ENCODE measurements around the gene FAAP20.
"Not testable (repeated sequence)": the region's sequence is repeated elsewhere in the genome, so short reads cannot be mapped to it uniquely, and the experiment has no call there.

FAAP20 gene

GRCh38 chr1:2157856-2158255 lies 36.7 kb downstream of the FAAP20 start:
- no peak for DNase-seq (ENCODE audit: low read depth)

GRCh38 chr1:2156866-2157265 lies 37.7 kb downstream of the FAAP20 start:
- DNase-seq (ENCODE audit: low read depth): no peak

- DNase-seq (ENCODE audit: low read depth): no peak
These were observed 38.8 kb downstream of the FAAP20 start for GRCh38 chr1:2155788-2156187.

- no peak for DNase-seq (ENCODE audit: low read depth)
These were observed 39.4 kb downstream of the FAAP20 start for GRCh38 chr1:2155147-2155598.

GRCh38 chr1:2154022-2154421 lies 40.5 kb downstream of the FAAP20 start:
- DNase-seq (ENCODE audit: low read depth): no peak

GRCh38 chr1:2152954-2153353 lies 41.6 kb downstream of the FAAP20 start:
- DNase-seq (ENCODE audit: low read depth): no peak

GRCh38 chr1:2151911-2152310 lies 42.7 kb downstream of the FAAP20 start:
- no peak for DNase-seq (ENCODE audit: low read depth)

GRCh38 chr1:2151252-2151651 lies 43.3 kb downstream of the FAAP20 start:
- DNase-seq (ENCODE audit: low read depth): no peak

- DNase-seq (ENCODE audit: low read depth): no peak
These were observed 43.8 kb downstream of the FAAP20 start for GRCh38 chr1:2150801-2151200.

- DNase-seq (ENCODE audit: low read depth): no peak
These were observed 45.9 kb downstream of the FAAP20 start for GRCh38 chr1:2148691-2149090.

GRCh38 chr1:2147869-2148268 lies 46.7 kb downstream of the FAAP20 start:
- DNase-seq (ENCODE audit: low read depth): not testable (repeated sequence)

- DNase-seq (ENCODE audit: low read depth): no peak
These were observed 47.6 kb downstream of the FAAP20 start for GRCh38 chr1:2146836-2147517.

- DNase-seq (ENCODE audit: low read depth): no peak
These were observed 48.4 kb downstream of the FAAP20 start for GRCh38 chr1:2145946-2146835.

- DNase-seq (ENCODE audit: low read depth): no peak
These were observed 50.0 kb downstream of the FAAP20 start for GRCh38 chr1:2144501-2145090.

- no peak for DNase-seq (ENCODE audit: low read depth)
These were observed 50.6 kb downstream of the FAAP20 start for GRCh38 chr1:2143814-2144500.

GRCh38 chr1:2141025-2141424 lies 53.5 kb downstream of the FAAP20 start:
- DNase-seq (ENCODE audit: low read depth): no peak
